ENCODE measurements around the gene XPO6. TPM values are rescaled to one million over a fixed set of nuclear protein-coding genes. Genes with fewer than 3 reads are reported as not detected.
A peak's percentile ranks its signal among the peaks of the same experiment; 100 is the strongest.

The XPO6 gene, protein sequence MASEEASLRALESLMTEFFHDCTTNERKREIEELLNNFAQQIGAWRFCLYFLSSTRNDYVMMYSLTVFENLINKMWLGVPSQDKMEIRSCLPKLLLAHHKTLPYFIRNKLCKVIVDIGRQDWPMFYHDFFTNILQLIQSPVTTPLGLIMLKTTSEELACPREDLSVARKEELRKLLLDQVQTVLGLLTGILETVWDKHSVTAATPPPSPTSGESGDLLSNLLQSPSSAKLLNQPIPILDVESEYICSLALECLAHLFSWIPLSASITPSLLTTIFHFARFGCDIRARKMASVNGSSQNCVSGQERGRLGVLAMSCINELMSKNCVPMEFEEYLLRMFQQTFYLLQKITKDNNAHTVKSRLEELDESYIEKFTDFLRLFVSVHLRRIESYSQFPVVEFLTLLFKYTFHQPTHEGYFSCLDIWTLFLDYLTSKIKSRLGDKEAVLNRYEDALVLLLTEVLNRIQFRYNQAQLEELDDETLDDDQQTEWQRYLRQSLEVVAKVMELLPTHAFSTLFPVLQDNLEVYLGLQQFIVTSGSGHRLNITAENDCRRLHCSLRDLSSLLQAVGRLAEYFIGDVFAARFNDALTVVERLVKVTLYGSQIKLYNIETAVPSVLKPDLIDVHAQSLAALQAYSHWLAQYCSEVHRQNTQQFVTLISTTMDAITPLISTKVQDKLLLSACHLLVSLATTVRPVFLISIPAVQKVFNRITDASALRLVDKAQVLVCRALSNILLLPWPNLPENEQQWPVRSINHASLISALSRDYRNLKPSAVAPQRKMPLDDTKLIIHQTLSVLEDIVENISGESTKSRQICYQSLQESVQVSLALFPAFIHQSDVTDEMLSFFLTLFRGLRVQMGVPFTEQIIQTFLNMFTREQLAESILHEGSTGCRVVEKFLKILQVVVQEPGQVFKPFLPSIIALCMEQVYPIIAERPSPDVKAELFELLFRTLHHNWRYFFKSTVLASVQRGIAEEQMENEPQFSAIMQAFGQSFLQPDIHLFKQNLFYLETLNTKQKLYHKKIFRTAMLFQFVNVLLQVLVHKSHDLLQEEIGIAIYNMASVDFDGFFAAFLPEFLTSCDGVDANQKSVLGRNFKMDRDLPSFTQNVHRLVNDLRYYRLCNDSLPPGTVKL
- total RNA-seq (2021; ENCODE audit: unreplicated experiment) (162 TPM), Bru-seq, nascent RNA (percentile 91 among the genes with signal in this experiment), BruChase-seq, experiment 1, labeled RNA remaining after a 6-hour chase (percentile 86 among the genes with signal in this experiment), BruChase-seq, experiment 2, labeled RNA remaining after a 2-hour chase (percentile 85 among the genes with signal in this experiment)
- 129 and 140 TPM in 2 replicates for polyA plus RNA-seq (2012)
- long read RNA-seq, full-length matches to known transcripts = 15 of 101 reads
- long read RNA-seq, partial matches to known transcripts = 69 of 101 reads
- long read RNA-seq, other reads (novel, unspliced or antisense) = 17 of 101 reads

DNA sequence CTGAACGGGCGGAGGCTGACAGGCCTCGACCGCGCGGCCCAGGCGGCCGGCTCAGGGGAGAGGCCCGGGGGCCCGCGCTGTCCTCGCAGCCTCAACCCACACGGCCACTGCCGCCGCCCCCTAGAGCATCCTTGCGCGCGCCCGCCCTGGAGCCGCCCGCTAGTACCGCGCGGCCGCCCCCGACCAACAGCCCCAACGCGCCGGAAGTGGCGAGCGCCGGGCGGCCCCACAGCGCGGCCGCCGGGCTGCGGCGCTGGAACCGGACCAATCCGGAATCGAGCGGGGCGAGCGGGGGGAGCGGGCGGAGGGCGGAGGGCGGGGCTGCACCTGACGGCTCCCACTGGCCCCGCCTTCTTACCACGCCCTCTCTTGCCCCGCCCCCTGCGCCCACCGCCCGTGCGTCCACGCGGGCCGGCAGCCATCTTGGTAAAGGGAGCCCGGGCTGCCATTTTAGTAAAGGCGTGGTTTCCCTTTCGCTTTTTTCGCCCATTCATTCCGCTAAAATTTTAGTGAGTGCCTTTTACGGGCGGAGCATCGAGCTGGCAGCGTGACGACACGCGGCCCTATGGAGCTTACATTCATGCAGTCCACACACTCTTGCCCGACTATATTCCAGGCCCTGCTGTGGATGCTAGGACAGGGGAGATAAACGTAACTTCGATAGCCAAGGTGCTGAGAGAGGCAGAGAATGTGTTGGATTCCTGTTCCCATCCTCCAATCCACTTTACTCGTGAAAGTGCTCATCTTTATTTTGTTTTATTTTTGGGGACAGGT is at the start of gene XPO6:
Gene XPO6, minus strand, starts transcription at position 208 of the 774 bp plus-strand sequence. CDS start 597 bp downstream, outside the sequence.
- ChIA-PET RAD21 (ENCODE audit: low non-redundant PET in 1 of 2, low total read pairs in 2 of 2, uncharacterized antibody in 2 of 2, unreplicated experiment in 2 of 2) (interaction anchor here in 1 of 2 experiments (0.7 kb wide), 1 partner anchor 1682 kb away, joined by 3 read pairs; no protein-coding TSS in a partner anchor), POLR2A (interaction anchor here (1.3 kb wide), 1 partner anchor 20 kb away, joined by 3 read pairs; no protein-coding TSS in a partner anchor), CTCF (no interaction called here)
- H3K27ac ChIP-seq (ENCODE audit: low read depth, low read length) = peak within 1 kb of the TSS; percentile 86
- peaks cover 17 to 24% of the 10 kb centered on the region in 2 experiments for H3K4me1 ChIP-seq (ENCODE audit: control insufficient read depth in 1 of 2, insufficient read depth in 2 of 2, low read length in 2 of 2)
- H4K20me1 ChIP-seq (ENCODE audit: insufficient read depth) = peaks cover 3% of the 10 kb centered on the region; the same call in 1 of the 2 replicates
- peak within 1 kb of the TSS; percentile 80 for H3K4me2 ChIP-seq (ENCODE audit: low read length)
- intact Hi-C loops (cut with micrococcal nuclease) = loop anchor here (5.0 to 10.0 kb wide), 3 partner anchors 63 to 335 kb away; no protein-coding TSS in a partner anchor
- H3K79me2 ChIP-seq (ENCODE audit: insufficient read depth, low read length) = peaks cover 45% of the 10 kb centered on the region
- ATAC-seq (peak; percentile 89), DNase-seq (ENCODE audit: low read depth, low spot score) (peak; percentile 80)
- H2AFZ ChIP-seq (ENCODE audit: low read depth, low read length, poor library complexity, severe bottlenecking) = peak within 1 kb of the TSS; percentile 55
- H3K36me3 ChIP-seq (ENCODE audit: control insufficient read depth in 1 of 2, insufficient read depth in 2 of 2, low read length in 2 of 2) = peaks cover 9 to 29% of the 10 kb centered on the region in 2 experiments; a peak in 3 of 4 replicates
- H3K9me2 ChIP-seq (ENCODE audit: insufficient read depth) = no peaks in the 10 kb centered on the region
- peak within 1 kb of the TSS; percentile 89 to 90 for H3K4me3 ChIP-seq (replicated peaks in 1 of 2; ENCODE audit: low read depth in 1 of 2, low read length in 2 of 2)
- no peaks in the 10 kb centered on the region for H3K9me3 ChIP-seq (ENCODE audit: control insufficient read depth in 1 of 2, insufficient read depth in 1 of 2, low read depth in 1 of 2, low read length in 2 of 2)
- H3K27me3 ChIP-seq (ENCODE audit: insufficient read depth, low read length) = no peaks in the 10 kb centered on the region
- BruUV-seq (replicated peaks) = no TSS peak
- H3K9ac ChIP-seq (ENCODE audit: low read length) = peak within 1 kb of the TSS; percentile 95
- no peak for TF ChIP-seq REST (IDR thresholded peaks at IDR 0.05; ENCODE audit: low read depth)
- TF ChIP-seq MAX (IDR thresholded peaks at IDR 0.05) = peak; percentile 96
- peak; percentile 70; the same call in 1 of the 2 replicates for TF ChIP-seq SIN3A (IDR thresholded peaks at IDR 0.05; ENCODE audit: low read depth)
- TF ChIP-seq POLR2A (IDR thresholded peaks at IDR 0.05; ENCODE audit: borderline replicate concordance, extremely low read depth, insufficient read depth, insufficient read length) = no peak
- TF ChIP-seq POLR2AphosphoS5 (IDR thresholded peaks at IDR 0.05; ENCODE audit: low read depth, low read length) = peak; percentile 84; the same call in 1 of the 2 replicates
- TF ChIP-seq YY1 (IDR thresholded peaks at IDR 0.05; ENCODE audit: extremely low read depth, insufficient replicate concordance, low read depth, low read length) = peak; percentile 99
- no peak for TF ChIP-seq JUND (IDR thresholded peaks at IDR 0.05)
- no peak for TF ChIP-seq ZBTB33 (IDR thresholded peaks at IDR 0.05; ENCODE audit: extremely low read depth, insufficient replicate concordance, low read length)
- TF ChIP-seq, protein P1, sequence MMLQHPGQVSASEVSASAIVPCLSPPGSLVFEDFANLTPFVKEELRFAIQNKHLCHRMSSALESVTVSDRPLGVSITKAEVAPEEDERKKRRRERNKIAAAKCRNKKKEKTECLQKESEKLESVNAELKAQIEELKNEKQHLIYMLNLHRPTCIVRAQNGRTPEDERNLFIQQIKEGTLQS (IDR thresholded peaks at IDR 0.05) = no peak
- TF ChIP-seq EZH2 (IDR thresholded peaks at IDR 0.05) = no peak
- peak; percentile 75 for TF ChIP-seq SP1 (IDR thresholded peaks at IDR 0.05; ENCODE audit: low read depth)
- TF ChIP-seq RAD21 (IDR thresholded peaks at IDR 0.05; ENCODE audit: low read depth) = no peak
- no peak for TF ChIP-seq ZNF274 (IDR thresholded peaks at IDR 0.05; ENCODE audit: low read depth, low read length)

All from HCT116 (cell line).